NCI-H446 (cell line): ENCODE results near the gene PELI2.

Experiments used
- DNase-seq, 2 experiments: peaks; one replicate each; lab custom pipeline; 2025; lab: John Stamatoyannopoulos, UW

The PELI2 gene

DNA sequence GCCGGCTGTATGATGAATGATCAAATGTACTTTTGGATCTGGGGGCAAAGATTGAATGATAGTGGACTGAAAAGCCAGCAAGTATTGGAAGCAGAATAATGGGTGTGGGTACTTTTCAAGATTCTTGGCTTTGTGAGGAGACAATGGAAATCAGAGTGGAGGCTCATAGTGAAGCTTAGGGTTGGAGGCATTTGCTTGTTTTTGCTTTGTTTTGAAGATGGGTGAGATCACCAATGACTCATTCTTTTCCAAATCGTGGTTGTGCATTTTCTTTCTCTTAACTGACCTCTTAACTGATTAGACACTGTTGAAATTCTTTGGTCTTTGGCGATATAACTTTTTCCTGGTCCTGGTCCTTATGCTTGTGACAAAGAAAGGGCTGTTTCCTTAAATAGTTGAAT lies 54.4 kb downstream of the PELI2 start:
- DNase-seq = no peak

DNA sequence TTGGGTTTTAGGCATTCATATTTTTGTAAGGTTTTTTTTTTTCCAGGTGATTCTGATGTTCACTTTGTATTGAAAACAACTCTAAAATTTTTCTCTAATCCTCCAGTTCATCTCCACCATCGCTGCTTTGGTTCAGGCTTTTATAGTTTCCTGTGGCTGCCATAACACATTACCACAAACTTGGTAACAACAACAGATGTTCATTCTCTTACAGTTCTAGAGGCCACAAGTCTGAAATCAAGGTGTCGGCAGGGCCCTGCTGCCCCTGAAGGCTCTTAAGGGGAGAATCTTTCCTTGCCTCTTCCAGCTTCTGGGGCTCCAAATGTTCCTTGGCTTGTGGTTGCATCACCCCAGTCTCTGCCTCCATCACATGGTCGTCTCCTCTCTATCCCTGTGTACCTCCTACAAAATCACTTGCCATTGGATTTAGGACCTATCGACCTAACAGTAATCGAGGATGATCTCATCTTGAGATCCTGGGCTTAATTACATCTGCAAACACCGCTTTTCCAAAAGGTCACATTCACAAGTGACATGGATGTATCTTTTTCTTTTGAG lies 55.2 kb downstream of the PELI2 start:
- no peak for DNase-seq

DNA sequence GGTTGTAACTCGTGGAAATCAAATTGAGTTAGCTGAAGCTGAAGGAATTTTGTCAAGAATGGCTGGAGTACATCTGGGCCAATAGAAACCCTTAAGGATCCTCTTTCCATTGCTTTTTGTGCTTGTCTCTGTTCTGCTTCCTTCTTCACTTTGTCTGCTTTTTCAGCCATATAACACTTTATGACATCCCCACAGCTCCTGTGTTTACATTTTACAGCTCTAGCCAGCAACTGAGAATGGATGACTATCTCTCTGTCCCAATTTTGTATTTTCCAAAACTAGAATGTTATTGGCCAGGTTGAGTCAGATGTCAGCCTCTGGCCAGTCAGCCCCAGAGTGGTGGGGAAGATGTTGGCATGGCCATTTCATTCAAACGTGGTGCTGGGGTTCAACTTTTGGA lies 57.6 kb downstream of the PELI2 start:
- no peak for DNase-seq

DNA sequence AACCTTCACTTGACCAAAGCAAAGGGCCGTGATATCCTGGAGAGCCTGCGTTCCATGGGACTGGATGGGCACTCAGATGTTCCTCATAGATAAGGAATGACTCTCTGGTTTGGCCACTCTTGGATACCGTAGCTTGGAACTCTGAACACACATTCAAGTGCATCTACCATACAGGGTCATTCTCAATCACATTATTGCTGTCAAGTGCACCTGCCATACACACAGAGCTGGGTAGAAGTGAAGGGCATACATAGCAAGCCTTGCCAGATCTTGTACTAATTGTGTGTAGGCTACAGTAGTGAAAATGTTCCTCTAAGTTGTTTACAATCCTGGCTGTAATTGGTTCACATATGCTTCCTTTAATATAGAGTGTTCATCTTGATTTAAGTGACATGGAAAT lies 58.3 kb downstream of the PELI2 start:
- no peak for DNase-seq

DNA sequence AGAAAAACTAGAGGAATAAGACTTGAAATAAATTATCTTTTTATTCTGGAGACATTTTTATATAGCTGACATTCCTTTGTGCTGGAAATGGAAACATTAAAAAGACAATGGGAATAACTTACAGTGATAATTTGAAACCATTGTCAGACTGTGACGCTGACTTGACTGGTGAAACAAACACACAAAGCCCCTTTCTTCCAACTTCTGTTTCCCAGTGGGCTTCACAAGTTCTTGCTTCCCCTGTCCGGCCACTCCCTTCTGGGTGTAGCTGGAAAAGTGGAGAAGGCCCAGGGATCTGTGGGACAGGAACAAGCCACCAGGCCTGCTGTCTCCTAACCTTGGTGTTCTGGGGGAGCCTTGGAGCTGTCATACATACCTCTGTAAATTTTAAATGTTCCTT lies 58.8 kb downstream of the PELI2 start:
- DNase-seq = no peak

DNA sequence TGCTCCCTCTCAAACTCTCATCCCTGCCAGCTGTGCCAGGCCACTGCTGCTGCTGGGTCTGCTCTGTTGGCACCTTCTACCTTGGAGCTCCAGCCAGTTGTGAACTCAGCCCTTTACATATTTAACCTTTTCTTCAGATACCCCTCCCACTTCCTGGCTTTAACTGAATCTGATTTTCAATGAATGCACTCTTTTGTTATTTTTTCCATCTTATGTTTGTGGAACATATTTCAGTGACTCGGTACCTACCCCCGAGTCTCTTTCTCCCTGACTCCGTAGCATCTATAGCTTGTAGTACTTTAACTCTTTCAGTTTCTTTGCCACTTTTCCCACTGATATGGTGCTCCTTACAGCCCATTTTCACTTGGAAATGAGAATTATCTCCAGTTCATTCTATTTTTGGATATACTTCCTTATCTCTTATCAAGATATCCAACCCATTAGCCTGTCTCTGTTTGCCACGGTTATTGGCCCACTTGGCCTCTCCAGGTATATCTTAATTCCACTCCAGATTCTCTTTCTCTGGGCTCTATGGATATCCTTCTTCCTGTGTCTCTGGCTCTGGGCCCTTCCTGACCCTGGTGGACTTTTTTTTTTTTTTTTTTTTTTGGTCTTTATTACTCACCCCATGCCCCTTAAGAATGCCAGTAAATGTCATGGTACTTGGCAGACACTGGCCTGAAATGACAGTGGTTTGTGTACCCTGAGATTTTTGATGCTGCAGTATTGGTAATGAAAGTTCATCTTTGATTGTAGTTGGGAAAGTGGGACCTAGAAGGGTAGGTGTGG lies 62.7 kb downstream of the PELI2 start:
- no peak for DNase-seq

DNA sequence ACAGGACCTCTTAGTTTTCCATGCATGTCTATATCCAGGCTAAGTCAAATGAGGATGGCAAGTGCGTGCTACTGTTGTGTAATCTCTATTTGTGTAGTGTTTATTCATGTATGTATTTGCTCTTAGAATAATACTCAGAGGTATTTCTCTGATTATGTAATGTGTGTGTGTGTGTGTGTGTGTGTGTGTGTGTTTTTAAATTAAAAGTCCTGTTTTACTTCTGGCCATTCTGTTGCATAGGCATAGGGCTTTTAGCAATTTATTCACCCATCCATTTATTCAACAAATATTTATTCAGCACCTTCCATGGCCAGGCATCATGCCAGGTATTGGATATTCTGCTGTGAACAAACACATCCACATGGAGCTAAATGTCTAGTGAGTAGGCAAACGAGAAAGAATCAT lies 63.5 kb downstream of the PELI2 start:
- no peak for DNase-seq

DNA sequence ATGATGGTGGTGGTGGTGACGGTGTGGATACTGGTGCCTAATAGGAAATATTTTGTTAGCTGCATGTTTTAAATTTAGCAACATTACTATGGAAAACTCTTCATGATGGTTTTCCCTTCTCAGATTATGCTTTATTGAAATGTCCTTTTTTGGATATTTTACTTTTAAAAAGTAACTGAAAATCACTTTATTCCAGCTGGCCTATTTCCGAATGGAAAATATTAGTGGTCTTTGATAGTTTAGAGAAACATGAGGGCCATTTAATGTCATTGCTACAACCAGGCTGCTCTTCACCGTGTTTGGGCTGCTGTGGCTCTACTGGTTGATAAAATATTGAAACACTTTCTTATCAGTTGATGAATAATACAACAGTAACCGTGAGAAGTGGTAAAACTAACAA lies 64.2 kb downstream of the PELI2 start:
- DNase-seq = no peak

DNA sequence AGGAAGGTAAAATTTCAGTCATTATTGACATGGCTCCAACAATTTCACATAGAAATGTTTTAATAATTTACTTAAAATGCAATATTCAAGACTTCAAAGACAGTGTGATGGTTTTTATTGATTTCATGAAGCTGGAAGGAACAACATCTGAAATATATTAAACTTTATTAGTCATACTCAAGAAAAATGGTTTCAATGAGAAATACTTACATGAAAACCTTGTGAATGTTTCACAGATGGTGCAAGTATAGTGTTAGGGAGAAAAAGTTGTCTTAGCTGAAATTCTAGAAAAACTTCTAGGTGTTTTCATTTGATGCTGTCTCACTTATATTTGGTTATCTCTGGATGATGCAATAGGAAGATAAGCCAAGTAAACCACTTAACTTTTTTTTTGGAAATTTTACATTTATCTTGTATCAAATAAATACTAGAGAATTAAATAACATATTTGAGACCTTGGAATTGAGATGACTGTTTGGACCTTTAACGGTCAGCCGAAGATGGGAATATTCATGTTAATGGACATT lies 65.5 kb downstream of the PELI2 start:
- DNase-seq = no peak

DNA sequence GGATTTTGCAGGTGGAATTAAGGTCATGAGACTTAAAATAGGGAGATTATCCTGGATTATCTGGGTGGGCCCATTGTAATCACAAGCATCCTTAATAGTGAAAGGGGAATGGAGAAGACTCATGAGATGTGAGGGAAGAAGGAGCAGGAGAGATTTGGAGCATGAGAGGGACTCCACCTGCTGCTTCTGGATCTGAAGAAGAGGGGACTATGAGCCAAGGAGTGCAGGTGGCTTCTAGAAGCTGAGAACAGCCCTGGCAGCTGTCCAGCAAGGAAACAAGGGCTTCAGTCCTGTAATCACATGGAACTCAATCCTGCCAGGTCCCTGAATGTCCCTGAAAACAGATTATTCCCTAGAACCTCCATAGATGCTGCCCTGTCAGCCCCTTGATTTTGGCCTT lies 67.8 kb downstream of the PELI2 start:
- DNase-seq = no peak

DNA sequence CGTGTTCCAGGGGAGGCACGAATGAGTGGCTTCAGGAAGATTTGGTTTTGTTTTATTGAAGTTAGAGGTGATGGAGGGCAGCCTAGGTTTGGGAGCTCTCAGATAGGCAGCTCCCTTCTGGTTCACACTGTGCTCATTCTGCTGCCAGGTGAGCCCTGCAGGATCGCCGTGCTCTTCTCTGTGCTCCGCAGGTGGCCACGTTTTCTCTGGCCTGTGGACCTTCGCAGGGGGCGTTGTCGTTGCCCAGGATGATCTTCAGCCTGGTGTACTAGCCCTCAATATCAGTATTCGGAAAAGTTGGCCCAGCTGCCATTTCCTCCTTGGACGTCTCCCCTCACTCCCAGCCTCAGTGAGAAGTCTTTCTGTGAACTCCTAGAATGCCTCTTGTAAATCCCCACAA lies 69.5 kb downstream of the PELI2 start:
- DNase-seq = no peak

DNA sequence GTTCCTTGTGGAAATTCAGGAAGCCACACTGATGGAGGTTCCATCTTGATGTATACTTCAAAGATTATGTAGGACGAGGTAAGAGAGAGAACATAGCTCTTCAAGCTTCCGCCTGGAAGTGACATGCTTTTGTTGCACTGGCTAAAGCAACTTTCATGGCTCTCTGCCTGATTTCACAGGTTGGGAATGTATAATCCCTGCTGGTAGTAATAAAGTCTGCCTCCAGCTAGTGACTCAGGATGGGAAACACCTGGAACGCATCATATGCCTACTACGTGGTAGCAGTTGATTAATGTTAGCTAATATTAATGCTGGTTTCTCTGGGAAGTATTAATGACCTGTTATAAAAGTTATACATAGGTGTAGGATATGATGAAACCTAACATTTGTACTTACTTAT lies 71.1 kb downstream of the PELI2 start:
- no peak for DNase-seq

DNA sequence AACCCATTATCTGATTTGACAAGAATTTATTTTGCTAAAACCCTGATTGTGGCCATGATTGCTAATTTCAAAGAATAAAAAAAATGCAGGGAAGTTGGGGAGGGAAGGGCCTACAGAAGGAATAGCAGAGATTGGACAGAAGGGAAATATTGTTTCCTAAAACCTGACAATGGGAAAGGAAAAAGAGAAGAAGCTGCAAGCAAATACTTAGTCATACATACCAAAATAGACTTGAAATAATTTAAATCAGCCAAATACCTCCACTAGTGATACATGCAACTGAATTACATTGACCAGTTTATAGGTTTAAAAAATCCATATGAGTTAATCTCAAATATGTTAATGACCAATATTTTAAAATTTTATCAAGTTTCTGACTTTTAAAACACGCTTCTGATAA lies 75.1 kb downstream of the PELI2 start:
- no peak for DNase-seq

DNA sequence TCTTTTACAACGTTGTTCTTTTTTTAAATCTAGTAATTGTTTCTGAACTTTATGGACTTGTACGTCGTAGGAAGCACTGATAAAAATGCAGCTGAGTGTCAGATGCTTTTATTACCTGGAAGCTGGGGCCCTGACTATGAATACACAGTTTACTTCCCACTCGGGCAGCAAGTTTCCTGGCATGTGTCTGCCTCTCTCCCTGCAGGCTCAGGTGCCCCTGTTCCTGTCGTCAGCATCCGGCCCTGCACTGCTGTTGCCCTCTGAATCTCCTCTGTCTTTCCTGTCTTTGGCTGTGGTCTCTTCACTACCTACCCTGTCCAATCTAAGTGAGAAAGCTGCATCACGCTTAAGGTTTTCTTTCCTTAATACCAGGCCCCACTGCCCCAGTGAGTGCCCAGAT lies 75.8 kb downstream of the PELI2 start:
- DNase-seq = no peak

DNA sequence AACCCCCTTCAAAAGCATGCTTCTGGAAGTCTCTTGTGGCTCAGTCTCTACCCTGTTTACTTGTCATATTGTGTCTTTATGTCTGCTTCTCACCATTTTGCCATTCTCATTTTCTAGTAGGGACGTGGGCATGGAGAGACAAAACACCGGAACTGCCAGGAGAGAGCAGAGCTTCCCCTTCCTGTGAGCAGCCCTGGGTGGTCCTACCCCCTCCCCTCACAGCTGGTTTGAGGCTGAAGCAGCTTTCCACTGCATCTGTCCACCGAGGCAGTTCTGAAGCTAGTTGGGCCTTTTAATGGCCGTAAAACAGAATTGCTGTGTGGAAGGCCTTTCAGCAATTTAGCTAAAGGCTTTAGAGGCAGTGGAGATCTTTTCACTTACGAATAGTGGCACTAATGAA lies 77.0 kb downstream of the PELI2 start:
- DNase-seq = no peak

DNA sequence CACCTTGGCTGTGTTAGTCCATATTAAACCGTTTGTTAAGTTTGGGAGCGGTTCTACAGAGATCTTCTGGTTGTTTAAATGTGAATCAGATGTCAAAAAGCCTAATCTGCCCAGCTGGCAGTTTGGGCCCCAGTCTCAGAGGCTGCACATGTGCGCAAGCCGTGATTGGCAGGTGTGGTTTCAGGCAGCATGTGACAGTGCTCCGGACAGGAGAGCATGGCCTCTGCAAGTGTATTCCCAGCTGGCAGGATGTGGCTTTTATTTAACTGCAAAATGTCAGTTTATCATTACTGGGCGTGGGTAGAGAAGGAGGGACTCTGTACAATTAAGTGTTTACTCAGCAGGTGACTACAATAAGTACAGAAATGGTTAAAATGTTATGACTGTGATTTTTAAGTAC lies 77.5 kb downstream of the PELI2 start:
- no peak for DNase-seq

DNA sequence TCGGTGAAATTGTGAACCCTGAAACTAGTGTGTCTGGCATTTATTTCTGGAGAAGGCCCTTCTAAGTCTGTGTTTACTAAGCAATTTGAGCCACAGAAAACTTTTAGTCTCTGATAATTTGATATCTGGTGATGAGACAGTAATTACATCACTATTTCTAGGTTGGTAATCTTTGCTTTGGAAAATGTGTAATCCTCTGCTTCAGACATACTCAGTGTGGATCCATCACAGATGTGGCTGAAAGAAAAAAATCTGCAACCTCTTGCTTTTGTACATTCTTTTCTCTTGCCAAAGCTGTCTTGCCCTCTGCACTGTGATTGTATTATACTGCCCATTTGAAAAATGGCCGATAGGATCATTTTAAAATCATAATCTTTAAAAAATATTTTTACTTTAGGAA lies 78.1 kb downstream of the PELI2 start:
- DNase-seq = no peak

DNA sequence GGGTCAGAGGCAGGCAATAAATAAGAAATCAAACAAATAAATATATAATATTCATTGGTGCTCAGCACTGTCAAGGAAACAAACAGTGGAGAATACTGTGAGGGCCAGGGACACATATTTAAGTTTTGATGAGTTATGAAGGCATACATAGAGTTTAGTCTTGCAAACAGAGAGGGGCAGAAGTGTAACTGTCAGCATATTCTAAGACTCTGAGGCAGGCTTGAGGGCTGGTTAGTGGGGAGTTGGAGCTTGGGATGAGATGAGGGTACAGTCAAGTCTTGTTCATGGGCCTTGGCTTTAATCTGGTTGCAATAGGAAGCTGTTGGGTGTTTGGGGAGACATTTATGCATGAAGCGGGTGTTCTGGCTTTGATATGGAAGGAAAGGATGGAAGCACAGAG lies 78.9 kb downstream of the PELI2 start:
- DNase-seq = no peak

DNA sequence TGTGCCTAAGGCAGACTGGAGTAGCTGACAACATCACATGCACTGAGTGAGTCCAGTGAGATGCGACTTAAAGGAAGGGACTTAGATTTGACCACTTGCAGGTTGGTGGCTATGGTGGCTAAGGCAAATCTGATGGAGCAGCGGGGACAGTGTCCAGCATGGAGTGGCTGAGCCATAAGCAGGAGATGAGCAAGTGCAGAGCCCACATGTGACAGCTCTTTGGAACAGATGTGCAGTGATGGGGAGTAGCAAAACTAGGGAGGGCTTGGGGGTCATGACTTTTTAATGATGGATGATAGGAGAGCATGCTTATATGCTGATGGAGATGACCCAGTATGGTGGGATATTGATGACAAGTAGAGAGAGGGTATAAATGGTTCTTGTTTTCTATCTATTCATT lies 80.2 kb downstream of the PELI2 start:
- DNase-seq = no peak

DNA sequence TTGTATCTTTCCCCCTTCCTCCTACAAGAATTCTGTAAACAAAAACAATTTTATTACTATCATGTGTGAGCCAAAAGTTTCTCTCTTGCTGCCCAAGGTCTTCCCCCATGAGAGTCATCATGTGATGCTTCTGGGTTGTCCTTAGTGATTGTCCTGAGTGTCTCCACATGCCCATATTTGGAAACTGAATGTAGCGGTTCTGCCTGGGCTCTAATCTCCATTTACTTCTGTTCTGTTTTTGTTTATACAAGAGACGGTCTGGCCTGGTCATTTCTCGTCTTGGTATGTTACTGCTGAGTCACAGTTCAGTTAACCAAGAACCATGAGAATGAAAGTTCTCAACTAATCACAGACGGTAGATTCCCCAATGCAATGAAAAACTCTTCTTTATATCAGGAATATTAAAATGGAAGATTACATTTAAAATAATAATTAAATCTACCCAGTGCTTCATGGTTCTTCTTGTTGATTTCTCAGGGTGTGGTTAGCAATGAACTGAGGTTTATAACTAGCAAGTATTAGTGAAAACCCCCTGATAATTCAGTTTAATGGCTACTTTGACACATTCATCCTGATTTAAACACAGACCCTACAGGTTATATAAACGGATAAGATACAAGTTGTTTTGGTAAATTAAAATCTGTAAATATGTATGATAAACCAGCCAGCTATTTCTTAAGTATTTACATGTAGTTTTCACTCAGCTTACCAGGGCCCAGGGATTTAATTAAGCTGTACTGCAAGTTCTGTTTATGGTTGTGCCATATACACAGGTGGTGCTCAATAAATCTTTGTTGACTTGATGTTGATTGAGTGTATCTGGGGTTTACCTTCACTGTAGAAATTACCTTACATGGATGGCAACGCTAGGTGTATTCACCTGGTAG lies 81.1 kb downstream of the PELI2 start:
- no peak for DNase-seq

DNA sequence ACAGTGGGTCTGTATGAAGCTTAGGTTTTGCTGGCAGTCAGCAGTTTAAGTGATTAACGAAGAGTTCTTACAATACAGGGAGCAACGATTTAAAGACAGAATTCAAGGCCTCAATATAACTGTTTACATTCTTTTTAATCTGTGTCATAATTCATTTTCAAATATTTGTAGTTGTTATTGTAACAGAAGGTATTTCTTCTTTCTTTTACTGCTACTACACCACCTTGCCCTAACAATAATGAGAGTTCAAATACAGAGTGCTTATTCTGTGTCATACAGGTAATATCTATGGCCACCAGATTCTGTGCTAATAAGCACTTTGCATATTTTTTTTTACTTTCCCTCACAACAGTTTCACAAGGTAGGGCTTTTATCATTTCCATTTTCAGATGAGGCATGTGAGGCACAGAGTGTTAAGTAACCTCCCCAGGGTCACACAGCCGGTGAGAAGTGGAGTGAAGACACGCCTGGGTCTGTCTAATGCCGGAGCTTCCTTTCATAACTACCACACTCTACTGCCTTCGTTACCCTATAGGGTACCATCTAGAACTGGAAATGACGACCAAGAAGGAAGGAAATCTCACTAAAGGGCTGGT lies 81.9 kb downstream of the PELI2 start:
- no peak for DNase-seq

DNA sequence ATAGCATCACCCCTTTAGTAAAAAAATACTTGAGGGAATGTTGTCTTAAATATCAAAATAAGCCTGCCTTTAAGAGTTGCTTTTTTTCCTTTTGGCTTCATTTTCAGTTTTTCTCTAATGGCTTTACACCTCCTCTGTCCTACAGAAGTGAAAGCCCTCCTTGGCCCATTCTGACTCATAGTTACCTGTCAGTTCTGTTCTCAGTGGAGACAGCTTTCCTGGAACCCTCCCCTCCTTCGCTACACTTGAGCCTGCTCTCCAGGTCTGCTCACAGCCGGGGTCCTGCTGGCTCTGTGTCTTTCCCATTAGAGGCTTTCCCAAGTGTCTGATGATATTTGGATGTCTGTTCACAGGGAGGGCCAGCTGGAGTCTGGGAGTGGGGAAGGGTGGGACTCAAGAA lies 84.0 kb downstream of the PELI2 start:
- no peak for DNase-seq

DNA sequence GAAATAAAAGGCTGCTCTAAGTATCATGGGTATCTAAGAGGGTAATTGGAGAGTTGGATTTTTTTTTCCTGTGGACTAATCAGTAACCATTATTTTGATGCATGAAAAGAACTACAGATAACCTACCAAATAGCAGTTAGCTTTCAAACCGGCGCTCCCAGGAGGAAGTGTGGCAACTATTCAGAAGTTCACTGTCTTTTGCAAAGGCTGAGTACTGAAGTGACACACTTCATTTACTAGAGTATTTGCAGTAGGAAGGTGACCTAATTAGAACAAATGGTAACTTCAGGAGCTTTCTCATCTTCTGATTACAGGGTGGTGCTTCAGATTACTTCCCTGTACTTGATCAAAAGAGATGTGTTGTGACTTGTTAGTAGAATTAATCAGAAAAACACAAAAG lies 87.7 kb downstream of the PELI2 start:
- DNase-seq = no peak
